Hematopoietic multipotent progenitor cell treated with erythropoietin and hydrocortisone succinate and interleukin-3 and kit ligand, for 8 days (in vitro differentiated cells): ENCODE results near the gene FERMT2.
"Not testable (repeated sequence)": the region's sequence is repeated elsewhere in the genome, so short reads cannot be mapped to it uniquely, and the experiment has no call there.

Experiments used
- DNase-seq: peaks from one replicate; pipeline ENCODE4 v3.0.0-alpha.2; 2015

The FERMT2 gene

GRCh38 chr14:52895000-52895399, 55.9 kb downstream of the FERMT2 start:
- DNase-seq, result peak; percentile 61

DNA sequence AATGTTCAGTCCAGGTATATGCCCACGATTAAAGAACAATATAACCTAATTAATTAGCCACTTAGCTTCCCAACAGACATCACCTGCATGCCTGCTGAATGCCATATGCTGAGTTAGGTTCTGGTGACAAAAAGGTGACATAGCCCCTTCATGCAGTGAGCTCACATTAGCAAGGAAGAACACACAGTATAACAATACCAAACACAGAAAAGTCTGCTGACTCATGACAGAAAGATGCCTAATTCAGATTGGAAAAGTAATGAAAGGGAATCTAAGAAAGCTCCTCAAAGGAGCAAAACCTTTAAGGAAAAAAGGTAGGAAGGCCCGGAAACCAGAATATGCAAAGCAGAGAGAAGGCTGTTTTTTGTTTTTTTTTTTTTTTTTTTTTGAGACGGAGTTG, 59.0 kb downstream of the FERMT2 start:
- DNase-seq, result no peak

DNA sequence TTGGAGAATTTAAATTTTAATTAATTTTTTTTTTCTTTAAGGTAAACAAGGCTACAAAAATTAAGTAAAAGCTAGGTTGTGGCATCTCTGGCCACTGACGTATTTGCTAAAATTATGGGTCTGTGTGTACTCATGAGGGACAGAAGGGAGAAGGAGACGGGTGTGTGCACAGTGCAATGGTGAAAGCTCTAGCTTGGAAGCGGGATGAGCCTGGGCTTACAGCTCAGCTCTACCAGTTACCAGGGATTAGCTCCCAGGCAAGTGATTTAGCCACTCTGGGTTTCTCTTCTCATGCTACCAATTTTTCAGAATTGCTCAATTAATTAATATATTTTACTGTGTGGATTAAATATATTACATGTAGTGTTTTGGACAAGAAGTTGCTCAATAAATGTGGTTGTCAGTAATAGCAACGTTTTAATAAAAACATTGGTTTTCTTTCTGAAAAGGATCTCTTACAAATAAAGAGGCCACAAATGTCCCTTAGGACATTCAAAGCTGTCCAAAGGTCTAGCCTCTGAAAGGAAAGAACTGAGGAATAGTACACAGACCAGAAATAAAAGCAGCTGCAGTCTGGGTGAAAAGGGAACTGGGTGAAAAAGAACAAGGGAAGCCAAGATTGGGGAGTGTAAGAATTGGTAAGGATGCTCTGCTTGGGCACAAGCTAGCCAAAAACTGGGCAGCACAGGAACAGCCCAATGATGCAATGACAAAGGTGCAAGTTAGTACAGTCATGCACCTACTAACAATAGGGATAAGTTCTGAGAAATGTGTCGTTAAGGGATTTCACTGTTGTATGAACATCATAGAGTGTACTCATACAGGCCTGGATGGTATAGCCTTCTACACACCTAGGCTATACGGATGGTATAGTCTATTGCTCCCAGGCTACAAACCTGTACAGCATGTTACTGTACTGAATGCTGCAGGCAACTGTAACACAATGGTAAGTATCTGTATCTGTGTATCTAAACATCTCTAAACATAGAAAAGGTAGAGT, 61.7 kb downstream of the FERMT2 start:
- DNase-seq, result no peak

GRCh38 chr14:52888159-52888558, 62.7 kb downstream of the FERMT2 start:
- DNase-seq, result no peak

DNA sequence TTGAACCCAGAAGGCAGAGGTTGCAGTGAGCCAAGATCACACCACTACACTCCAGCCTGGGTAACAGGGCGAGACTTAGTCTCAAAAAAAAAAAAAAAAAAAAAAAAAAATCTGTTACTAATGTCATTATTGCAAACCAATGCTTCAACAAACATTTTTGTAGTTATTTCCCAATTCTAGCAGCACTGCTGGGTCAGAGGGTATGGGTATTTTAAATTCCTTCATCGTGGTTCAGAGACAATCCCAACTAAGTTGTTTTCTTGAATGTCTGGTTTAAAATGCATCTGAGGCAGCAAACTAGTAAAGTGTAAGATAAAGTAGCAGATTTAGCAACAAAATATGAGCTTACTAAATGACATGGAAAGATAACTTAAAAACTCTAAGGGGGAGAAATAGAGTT, 65.6 kb downstream of the FERMT2 start:
- DNase-seq, result no peak

DNA sequence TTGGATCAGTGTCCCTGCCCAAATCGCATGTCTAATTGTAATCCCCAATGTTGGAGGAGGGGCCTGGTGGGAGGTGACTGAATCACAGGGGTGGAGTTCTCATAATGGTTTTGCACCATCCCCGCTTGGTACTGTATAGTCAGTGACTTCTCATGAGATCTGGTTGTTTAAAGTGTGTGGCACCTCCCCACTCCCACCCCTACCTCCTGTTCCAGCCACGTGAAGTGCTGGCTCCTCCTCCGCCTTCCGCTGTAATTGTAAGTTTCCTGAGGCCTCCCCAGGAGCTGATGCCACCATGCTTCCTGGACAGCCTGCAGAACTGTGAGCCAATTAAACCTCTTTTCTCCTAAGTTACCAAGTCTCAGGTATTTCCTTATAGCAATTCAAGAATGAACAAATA, 67.2 kb downstream of the FERMT2 start:
- no peak for DNase-seq

DNA sequence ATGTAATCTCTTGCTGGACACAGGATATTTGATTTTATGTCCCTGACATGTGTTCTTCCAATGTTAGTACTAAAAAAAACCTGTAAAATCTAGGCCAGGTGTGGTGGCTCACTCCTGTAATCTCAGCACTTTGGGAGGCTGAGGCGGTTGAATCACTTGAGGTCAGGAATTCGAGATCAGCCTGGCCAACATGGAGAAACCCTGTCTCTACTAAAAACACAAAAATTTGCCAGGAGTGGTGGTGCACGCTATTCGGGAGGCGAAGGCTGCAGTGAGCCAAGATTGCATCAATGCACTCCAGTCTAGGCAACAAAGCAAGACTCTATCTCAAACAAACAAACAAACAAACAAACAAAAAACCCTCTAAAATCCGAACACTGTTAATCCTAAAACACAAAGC, 68.0 kb downstream of the FERMT2 start:
- no peak for DNase-seq

GRCh38 chr14:52879958-52880357, 70.9 kb downstream of the FERMT2 start:
- DNase-seq, result no peak

DNA sequence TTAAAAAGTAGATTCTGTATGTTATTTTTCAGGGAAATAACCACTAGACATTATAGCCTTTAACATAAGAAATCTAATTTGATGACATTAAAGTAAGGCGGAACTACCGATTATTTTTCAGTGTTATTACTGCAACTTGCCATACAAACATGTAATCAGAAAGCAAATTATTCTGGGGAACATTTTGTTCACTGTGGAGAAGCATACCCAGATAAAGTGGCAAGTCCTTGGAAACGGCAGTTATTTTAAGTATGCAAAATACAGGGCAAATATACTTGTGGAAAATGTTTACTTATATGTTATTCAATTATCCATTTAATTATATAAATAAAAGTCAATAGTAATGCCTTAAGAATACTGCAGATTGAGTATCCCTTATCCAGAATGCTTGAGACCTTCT, 71.9 kb downstream of the FERMT2 start:
- DNase-seq, result no peak

GRCh38 chr14:52878469-52878868, 72.4 kb downstream of the FERMT2 start:
- DNase-seq, result no peak

- no peak for DNase-seq
Measured at GRCh38 chr14:52877628-52878027, 73.2 kb downstream of the FERMT2 start.

DNA sequence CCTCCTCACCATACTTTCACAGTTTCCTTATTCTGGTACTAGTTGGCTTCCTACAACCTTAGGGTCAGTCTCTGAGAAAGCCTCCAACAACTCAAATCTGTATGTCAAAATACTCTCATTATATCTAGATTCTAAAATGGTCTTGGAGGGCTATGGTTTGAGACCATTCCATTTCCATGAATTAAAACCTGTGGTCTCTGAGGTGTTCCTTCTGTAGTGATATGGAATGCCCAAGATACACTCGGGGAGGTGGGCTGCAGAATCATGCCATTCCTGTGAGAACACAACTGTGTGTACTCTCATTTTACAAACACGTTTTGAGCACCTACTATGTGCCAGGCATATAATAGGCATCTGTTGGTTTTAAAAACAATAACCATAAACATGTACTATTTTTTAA, 74.0 kb downstream of the FERMT2 start:
- no peak for DNase-seq

GRCh38 chr14:52876311-52876710, 74.5 kb downstream of the FERMT2 start:
- no peak for DNase-seq

- no peak for DNase-seq
Measured at GRCh38 chr14:52875707-52876106, 75.1 kb downstream of the FERMT2 start.

GRCh38 chr14:52874389-52874788, 76.5 kb downstream of the FERMT2 start:
- no peak for DNase-seq

DNA sequence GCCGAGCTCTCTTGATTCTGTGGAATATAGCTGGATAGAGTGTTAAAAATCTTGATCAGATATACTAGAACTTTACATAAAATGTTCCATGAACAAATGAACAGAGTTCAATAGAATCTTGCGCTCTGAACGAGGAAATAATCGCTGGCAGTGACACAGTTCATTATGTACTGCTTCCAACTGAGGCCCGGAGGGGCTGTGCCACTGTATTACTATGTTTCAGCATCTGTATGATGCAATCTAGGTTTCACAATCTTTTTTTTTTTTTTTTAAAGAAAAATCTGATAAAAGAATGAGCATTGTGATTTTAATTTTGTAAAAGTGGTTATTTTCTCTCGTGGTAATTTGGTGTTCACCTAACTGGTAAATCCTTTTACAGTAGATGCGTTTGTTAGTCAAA, 77.2 kb downstream of the FERMT2 start:
- no peak for DNase-seq

DNA sequence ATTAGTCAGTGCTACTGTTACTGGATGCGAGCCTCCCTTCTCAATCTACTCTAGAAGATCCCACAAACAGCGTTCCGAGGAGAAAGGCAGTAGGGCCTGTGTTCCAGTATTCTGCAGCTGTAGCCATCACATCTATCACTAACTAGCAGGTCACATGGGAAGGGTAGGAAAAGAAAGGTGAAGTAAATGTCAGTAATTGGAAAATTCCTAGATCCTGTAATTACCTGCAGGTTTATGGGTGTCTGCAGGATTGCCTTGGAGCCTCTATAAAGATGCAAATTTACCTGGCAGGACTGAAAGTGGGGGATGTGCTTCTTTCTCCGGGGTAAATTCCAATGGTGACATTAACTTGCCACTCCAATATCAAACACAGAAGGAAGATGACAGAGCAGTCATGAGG, 77.8 kb downstream of the FERMT2 start:
- DNase-seq, result no peak

- DNase-seq, result no peak
Measured at GRCh38 chr14:52871606-52872005, 79.2 kb downstream of the FERMT2 start.

DNA sequence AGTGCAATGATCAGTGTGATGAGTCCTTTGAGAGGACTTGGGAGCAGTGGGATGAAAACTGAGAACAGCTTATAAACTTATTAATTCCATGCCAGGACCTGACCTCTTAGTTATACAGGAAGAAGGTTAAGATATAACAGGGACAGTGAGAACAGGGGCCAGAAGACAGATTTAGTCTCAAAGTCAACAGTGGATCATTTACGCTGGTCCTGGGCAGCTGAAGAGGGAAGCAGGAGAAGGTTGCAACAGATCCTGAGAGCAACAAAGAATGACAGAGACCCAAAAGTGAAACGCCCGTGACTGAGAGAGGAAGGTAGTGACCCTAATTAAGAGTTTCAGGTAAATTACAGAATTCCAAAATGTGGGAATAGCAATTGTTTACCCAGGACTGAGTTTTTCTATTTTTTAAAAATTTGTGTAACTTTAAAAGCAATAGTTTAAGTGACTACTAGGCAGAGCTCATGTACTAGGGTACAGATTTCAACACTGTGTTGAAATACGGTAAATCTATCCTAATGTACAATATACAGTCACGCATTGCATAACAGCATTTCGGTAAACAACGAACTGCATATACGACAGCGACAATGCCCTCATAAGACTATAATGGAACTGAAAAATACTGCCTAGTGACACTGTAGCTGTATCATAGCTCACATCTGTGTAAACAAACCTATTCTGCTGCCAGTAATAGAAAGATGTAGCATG, 81.8 kb downstream of the FERMT2 start:
- DNase-seq, result no peak

DNA sequence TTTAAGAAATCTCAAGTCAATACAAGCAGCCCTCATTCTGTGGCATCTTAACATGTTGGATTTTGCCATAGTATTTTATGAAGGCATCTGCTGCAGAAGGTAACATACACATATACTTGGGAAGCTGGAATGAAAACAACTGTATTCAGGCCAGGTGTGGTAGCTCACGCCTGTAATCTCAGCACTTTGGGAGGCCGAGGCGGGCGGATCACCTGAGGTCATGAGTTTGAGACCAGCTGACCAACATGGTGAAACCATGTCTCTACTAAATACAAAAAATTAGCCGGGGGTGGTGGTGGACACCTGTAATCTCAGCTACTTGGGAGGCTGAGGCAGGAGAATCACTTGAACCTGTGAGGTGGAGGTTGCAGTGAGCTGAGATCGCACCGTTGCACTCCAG, 86.0 kb downstream of the FERMT2 start:
- not testable (repeated sequence) for DNase-seq

DNA sequence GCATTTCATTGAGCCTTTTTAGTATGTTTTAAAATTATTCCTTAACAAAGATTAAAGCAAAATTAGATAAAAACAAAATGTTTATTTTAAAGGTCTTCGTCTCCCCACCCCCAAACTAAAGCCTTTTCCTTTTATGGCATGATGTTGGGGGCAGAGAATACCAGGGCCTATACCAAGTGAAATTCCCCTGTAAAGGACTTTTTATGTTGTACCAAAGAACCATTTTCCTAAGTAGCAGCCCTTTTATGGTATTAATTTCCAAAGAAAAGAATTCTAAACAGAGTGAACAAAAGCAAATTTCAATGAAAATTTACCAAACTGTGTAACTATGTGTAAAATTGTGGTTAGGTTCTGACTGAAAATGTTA, 87.5 kb downstream of the FERMT2 start:
- DNase-seq, result no peak

- DNase-seq, result peak; percentile 62
Measured at GRCh38 chr14:52862632-52863333, 88.1 kb downstream of the FERMT2 start.

GRCh38 chr14:52861403-52861802, 89.4 kb downstream of the FERMT2 start:
- DNase-seq, result no peak

GRCh38 chr14:52860910-52861309, 89.9 kb downstream of the FERMT2 start:
- no peak for DNase-seq
